HG03159 (cell line): Measurements from ENCODE around the gene IL1B.

ENCODE experiments used
- ATAC-seq: cut with Tn5 transposase; IDR thresholded peaks from one replicate; pipeline ENCODE4 v1.9.1; 2021; ENCODE audit warnings: mild to moderate bottlenecking, moderate library complexity; ENCODE audit not compliant: unreplicated experiment

IL1B gene

DNA sequence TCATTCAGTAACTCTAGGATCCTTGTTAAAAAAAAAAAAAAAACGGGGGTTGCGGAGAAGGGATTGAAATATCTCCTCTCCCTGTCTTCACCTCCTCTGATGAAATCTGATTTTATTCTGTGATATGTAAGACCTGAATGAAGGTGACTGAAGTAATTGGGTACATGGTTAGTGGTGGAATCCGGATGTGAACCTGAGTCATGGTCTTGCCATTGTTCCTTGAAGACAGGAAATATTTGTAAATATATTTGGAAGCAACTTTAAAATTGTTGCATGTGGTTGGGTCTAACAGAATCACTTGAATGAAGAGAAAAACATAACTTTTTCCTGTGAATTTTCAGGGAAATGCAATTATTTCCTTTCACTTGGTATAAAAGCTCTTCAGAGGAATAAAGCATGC lies 49.3 kb downstream of the IL1B start:
- no peak for ATAC-seq

DNA sequence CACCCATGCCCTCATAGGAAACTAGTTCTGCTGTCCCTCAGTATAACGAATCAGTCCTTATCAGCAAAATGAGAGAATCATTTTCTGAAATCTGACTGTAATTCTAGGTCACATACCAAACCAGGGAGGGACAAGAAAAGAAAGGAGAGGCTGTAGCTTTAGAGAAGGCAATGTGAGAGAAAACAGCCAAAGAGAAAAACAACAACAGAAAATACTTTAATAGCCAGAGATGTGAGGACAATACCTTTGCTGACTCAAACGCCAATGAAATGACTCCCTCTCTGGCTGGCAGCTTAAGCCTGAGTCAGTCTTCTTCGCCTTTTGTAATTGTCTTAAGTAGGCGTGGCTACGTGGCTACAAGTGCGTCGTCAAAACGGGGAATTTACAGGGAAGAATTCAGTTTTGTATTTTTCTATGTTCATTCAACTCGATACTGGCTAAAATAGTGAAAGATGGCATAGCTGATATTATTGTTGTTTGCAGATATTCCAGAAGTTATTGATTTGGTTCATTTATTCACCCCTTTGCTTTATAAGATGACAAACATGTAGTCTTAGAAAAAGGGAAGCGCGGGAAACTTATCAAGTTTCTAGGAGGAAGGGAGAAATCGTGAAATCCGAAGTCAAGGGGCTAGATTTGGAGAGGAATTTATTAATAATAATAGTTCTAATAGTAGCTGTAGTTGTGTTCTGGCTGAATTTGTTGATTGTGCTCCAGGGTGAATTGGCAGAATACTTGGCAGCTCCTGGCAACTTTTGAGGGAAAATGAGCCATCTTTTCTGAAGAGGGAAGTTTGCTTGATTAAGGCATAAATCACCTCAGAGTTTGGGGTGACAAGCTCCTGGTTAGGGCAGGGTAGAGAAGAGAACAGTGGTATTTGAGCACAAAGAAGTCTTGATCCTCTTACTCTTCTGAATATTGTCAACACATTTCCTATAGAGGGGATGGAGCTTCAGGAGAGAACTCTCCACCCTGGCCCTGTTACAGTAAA lies 52.1 kb downstream of the IL1B start, which contains the start of gene IL1A:
IL1A (minus strand) TSS at position 295 of the 991 bp plus-strand sequence. CDS start 723 bp downstream, outside the sequence.
- ATAC-seq, result no peak

- ATAC-seq, result no peak
These were observed 53.3 kb downstream of the IL1B start for GRCh38 chr2:112783187-112783714.

- ATAC-seq, result peak; percentile 72
These were observed 54.3 kb downstream of the IL1B start for GRCh38 chr2:112782234-112782799.
